ENCODE results near the gene DOCK11.
"Not testable (repeated sequence)": the region's sequence is repeated elsewhere in the genome, so short reads cannot be mapped to it uniquely, and the experiment has no call there.

DOCK11 gene

GRCh38 chrX:118574666-118575065 is 79.1 kb downstream of the DOCK11 start:
- no peak overlapping the region for H3K9ac ChIP-seq
- no peak overlapping the region for H3K27ac ChIP-seq
- H3K79me2 ChIP-seq = no peaks in the 10 kb centered on the region
- H2AFZ ChIP-seq = no peak overlapping the region
- no peaks in the 10 kb centered on the region for H3K9me3 ChIP-seq (ENCODE audit: control insufficient read depth, low read length)
- no peaks in the 10 kb centered on the region for H3K27me3 ChIP-seq (ENCODE audit: control insufficient read depth, insufficient read depth, low read length)
- no peaks in the 10 kb centered on the region for H3K4me1 ChIP-seq
- H3K36me3 ChIP-seq (ENCODE audit: control insufficient read depth, insufficient read depth, low read length) = no peaks in the 10 kb centered on the region
- TF ChIP-seq CTCF (IDR thresholded peaks at IDR 0.05) = no peak
- H3K4me2 ChIP-seq (ENCODE audit: low read length) = no peak overlapping the region
- H3K4me3 ChIP-seq (ENCODE audit: low read depth, low read length) = no peak overlapping the region

- Histone ChIP-seq H3K27ac (no peak overlapping the region), H2AFZ (no peak overlapping the region), H3K36me3 (ENCODE audit: control insufficient read depth, insufficient read depth, low read length) (no peaks in the 10 kb centered on the region), H3K27me3 (ENCODE audit: control insufficient read depth, insufficient read depth, low read length) (no peaks in the 10 kb centered on the region), H3K79me2 (no peaks in the 10 kb centered on the region), H3K4me3 (ENCODE audit: low read depth, low read length) (no peak overlapping the region), H3K9ac (no peak overlapping the region), H3K9me3 (ENCODE audit: control insufficient read depth, low read length) (no peaks in the 10 kb centered on the region), H3K4me1 (no peaks in the 10 kb centered on the region), H3K4me2 (ENCODE audit: low read length) (no peak overlapping the region)
- no peak for TF ChIP-seq CTCF (IDR thresholded peaks at IDR 0.05)
These were observed 81.4 kb downstream of the DOCK11 start for GRCh38 chrX:118577041-118577440.

GRCh38 chrX:118579417-118579816 is 83.8 kb downstream of the DOCK11 start:
- Histone ChIP-seq H2AFZ (no peak overlapping the region), H3K9me3 (ENCODE audit: control insufficient read depth, low read length) (no peaks in the 10 kb centered on the region), H3K36me3 (ENCODE audit: control insufficient read depth, insufficient read depth, low read length) (no peaks in the 10 kb centered on the region), H3K4me3 (ENCODE audit: low read depth, low read length) (no peak overlapping the region), H3K9ac (no peak overlapping the region), H3K4me2 (ENCODE audit: low read length) (no peak overlapping the region), H3K27me3 (ENCODE audit: control insufficient read depth, insufficient read depth, low read length) (no peaks in the 10 kb centered on the region), H3K27ac (no peak overlapping the region), H3K4me1 (no peaks in the 10 kb centered on the region), H3K79me2 (no peaks in the 10 kb centered on the region)
- TF ChIP-seq CTCF (IDR thresholded peaks at IDR 0.05) = no peak

GRCh38 chrX:118582926-118583325 is 87.3 kb downstream of the DOCK11 start:
- H3K4me1 ChIP-seq; H3K4me3 ChIP-seq (ENCODE audit: low read depth, low read length); H3K27ac ChIP-seq; H3K36me3 ChIP-seq (ENCODE audit: control insufficient read depth, insufficient read depth, low read length); H3K79me2 ChIP-seq; H3K9ac ChIP-seq; H3K4me2 ChIP-seq (ENCODE audit: low read length); H3K27me3 ChIP-seq (ENCODE audit: control insufficient read depth, insufficient read depth, low read length); H2AFZ ChIP-seq; H3K9me3 ChIP-seq (ENCODE audit: control insufficient read depth, low read length): not testable (repeated sequence)

- TF ChIP-seq CTCF (IDR thresholded peaks at IDR 0.05) = no peak
- Histone ChIP-seq H3K36me3 (ENCODE audit: control insufficient read depth, insufficient read depth, low read length) (no peaks in the 10 kb centered on the region), H3K4me3 (ENCODE audit: low read depth, low read length) (no peak overlapping the region), H3K9me3 (ENCODE audit: control insufficient read depth, low read length) (no peaks in the 10 kb centered on the region), H3K4me2 (ENCODE audit: low read length) (no peak overlapping the region), H3K9ac (no peak overlapping the region), H3K79me2 (no peaks in the 10 kb centered on the region), H3K27me3 (ENCODE audit: control insufficient read depth, insufficient read depth, low read length) (no peaks in the 10 kb centered on the region), H2AFZ (no peak overlapping the region), H3K4me1 (no peaks in the 10 kb centered on the region), H3K27ac (no peak overlapping the region)
These were observed 88.2 kb downstream of the DOCK11 start for GRCh38 chrX:118583781-118584180.

All from parathyroid adenoma (tissue), 2 donors.